Testis (tissue), 3 donors: Measurements from ENCODE around the gene ZDHHC17. TPM values are rescaled to one million over a fixed set of nuclear protein-coding genes. Genes with fewer than 3 reads are reported as not detected.
A peak's percentile ranks its signal among the peaks of the same experiment; 100 is the strongest.

Experiments
- DNase-seq: peaks from one replicate; pipeline ENCODE4 v3.0.0-alpha.2; 2019
- H3K27ac ChIP-seq, 2 donors: fragments of 200-600 bp; sonication (generic); one replicate each; pipeline ENCODE4 v1.5.1; 2019
- H3K27me3 ChIP-seq: fragments of 200-600 bp; sonication (generic); one replicate; pipeline ENCODE4 v1.5.1; 2019
- H3K36me3 ChIP-seq: fragments of 200-600 bp; sonication (generic); one replicate; pipeline ENCODE4 v1.5.1; 2017; ENCODE audit warnings: low read depth; ENCODE audit errors: missing control alignments
- H3K4me1 ChIP-seq: fragments of 200-600 bp; sonication (generic); one replicate; pipeline ENCODE4 v1.5.1; 2019
- H3K4me3 ChIP-seq, 2 donors: fragments of 200-600 bp; sonication (generic); one replicate each; pipeline ENCODE4 v1.5.1; 2017 to 2019
- H3K9me3 ChIP-seq: fragments of 200-600 bp; sonication (generic); one replicate; pipeline ENCODE4 v1.5.1; 2017
- CTCF ChIP-seq, 3 experiments: fragments of 450-650 bp in 2 of 3; fragments of 200-600 bp in 1 of 3; sonication (generic) in 1 of 3; IDR thresholded peaks; one replicate each; pipeline ENCODE4 v1.5.1; 2016 to 2019; ENCODE audit warnings: antibody characterized with exemption in 3 of 3, mild to moderate bottlenecking in 2 of 3, moderate library complexity in 1 of 3
- POLR2A ChIP-seq: fragments of 450-650 bp; IDR thresholded peaks from one replicate; pipeline ENCODE4 v1.6.1; 2017; ENCODE audit warnings: antibody characterized with exemption, mild to moderate bottlenecking, moderate library complexity
- WGBS, 2 donors: methylation state at CpG; one replicate each; pipeline ENCODE4 v1.1.5; 2018; 5-methylcytosine and 5-hydroxymethylcytosine counted together
- intact Hi-C: fragments of 100-400 bp; cut with DNase I; formaldehyde crosslinking; loops from one replicate; pipeline ENCODE4 v1.15.1; 2023; ENCODE audit warnings: low total_unique reads
- polyA plus RNA-seq: library from polyadenylated mRNA; stranded (reverse); fragments of 350-450 nt; fragmentation: Illumina TruSeq; extraction: RNeasy Lipid Tissue Mini Kit (QIAGEN cat#74804); gene quantifications from one replicate; pipeline ENCODE4 v1.2.3, GENCODE V29; 2014; ENCODE audit warnings: low read depth, low replicate concordance; ENCODE audit not compliant: insufficient read depth
- total RNA-seq, 2 donors: library from RNA; depleted of rRNA; stranded (reverse); fragments of >200 nt; gene quantifications; one replicate each; pipeline ENCODE4 v1.2.3, GENCODE V29; 2016

The ZDHHC17 gene
- total and polyA plus RNA-seq, 3 donors from 2014 or later, result 32.3 to 65.4 (median 59.3) TPM

GRCh38 chr12:76747245-76747644 lies 16.7 kb upstream of the ZDHHC17 start:
- DNase-seq, result no peak
- Histone ChIP-seq H3K9me3 (no peaks in the 10 kb centered on the region), H3K36me3 (no peaks in the 10 kb centered on the region), H3K27me3 (no peaks in the 10 kb centered on the region), H3K27ac (no peak overlapping the region), H3K4me1 (no peaks in the 10 kb centered on the region), H3K4me3 (no peak overlapping the region)
- intact Hi-C loops, result no loop called here
- TF ChIP-seq CTCF (IDR thresholded peaks at IDR 0.05) (no peak), POLR2A (no peak)
- WGBS, 2 donors, result 95% methylated on average over 2 of the region's 2 CpGs

- WGBS, 2 donors, result 91 to 93% methylated on average over 9 of the region's 9 CpGs
- DNase-seq, result no peak
Observed at GRCh38 chr12:76755829-76756379, 8.0 kb upstream of the ZDHHC17 start.

GRCh38 chr12:76757694-76758093 lies 6.2 kb upstream of the ZDHHC17 start:
- no peak for TF ChIP-seq POLR2A
- TF ChIP-seq CTCF (IDR thresholded peaks at IDR 0.05), result no peak
- 46 to 69% methylated on average over 1 of the region's 1 CpG for WGBS, 2 donors
- Histone ChIP-seq H3K4me1 (no peaks in the 10 kb centered on the region), H3K27me3 (no peaks in the 10 kb centered on the region), H3K27ac (no peak overlapping the region), H3K4me3 (no peak overlapping the region), H3K36me3 (no peaks in the 10 kb centered on the region), H3K9me3 (no peaks in the 10 kb centered on the region)
- DNase-seq, result no peak
- intact Hi-C loops, result no loop called here

More at GRCh38 chr12:76755829-76756379, 8.0 kb upstream of the ZDHHC17 start:
- no peak overlapping the region for H3K4me3 ChIP-seq
- H3K27ac ChIP-seq, result no peak overlapping the region
- H3K4me1 ChIP-seq, result no peaks in the 10 kb centered on the region
- H3K9me3 ChIP-seq, result no peaks in the 10 kb centered on the region
- no peak for TF ChIP-seq POLR2A
- TF ChIP-seq CTCF (IDR thresholded peaks at IDR 0.05), result no peak
- H3K36me3 ChIP-seq, result no peaks in the 10 kb centered on the region
- no peaks in the 10 kb centered on the region for H3K27me3 ChIP-seq
- intact Hi-C loops, result no loop called here

- DNase-seq, result no peak
- 45 to 58% methylated on average over 8 of the region's 8 CpGs for WGBS, 2 donors
Observed at GRCh38 chr12:76762601-76762980, 1.3 kb upstream of the ZDHHC17 start.

More at GRCh38 chr12:76762601-76762980, 1.3 kb upstream of the ZDHHC17 start:
- Histone ChIP-seq H3K27me3 (no peaks in the 10 kb centered on the region), H3K9me3 (no peaks in the 10 kb centered on the region), H3K4me3 (peak overlapping the region in 1 of 2 donors; percentile 22), H3K4me1 (peaks cover 15% of the 10 kb centered on the region), H3K36me3 (no peaks in the 10 kb centered on the region), H3K27ac (peak overlapping the region in 1 of 2 donors; percentile 95)
- TF ChIP-seq POLR2A, result no peak
- TF ChIP-seq CTCF (IDR thresholded peaks at IDR 0.05), result no peak
- intact Hi-C loops, result no loop called here
